PC-9 (cell line): Measurements from ENCODE around the gene ZNF236.

Source experiments
- EZH2 ChIP-seq: fragments of 200-600 bp; sonication (generic); IDR thresholded peaks from 2 replicates; pipeline ENCODE4 v1.8.0; 2017; ENCODE audit warnings: antibody characterized with exemption, low read depth
- TF ChIP-seq, protein P1 (sequence below): fragments of 200-600 bp; sonication (generic); conservative IDR thresholded peaks from 2 replicates; pipeline ENCODE4 v1.6.1; 2017; ENCODE audit warnings: mixed run types, antibody characterized with exemption, mild to moderate bottlenecking, moderate library complexity

DNA sequence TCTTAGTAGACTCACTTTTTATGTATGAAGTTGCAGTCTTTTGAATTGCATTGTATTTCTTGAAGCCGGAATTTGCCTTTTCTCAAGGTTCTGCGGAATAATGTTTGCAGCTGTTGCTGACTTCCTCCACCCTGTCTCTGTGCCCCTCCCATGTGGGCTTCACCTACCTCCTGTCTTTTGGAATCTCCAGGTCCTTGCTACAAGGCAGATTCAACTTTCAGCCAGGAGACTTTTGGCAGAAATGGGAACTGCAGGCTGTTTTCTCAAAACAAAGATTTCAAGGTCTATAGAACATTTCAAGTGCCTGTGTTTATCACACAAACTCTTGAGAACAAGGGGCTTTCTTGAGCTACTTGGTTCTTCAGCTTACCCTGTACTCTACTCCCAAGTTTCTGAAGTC lies 25.6 kb downstream of the ZNF236 start:
- TF ChIP-seq, protein P1, sequence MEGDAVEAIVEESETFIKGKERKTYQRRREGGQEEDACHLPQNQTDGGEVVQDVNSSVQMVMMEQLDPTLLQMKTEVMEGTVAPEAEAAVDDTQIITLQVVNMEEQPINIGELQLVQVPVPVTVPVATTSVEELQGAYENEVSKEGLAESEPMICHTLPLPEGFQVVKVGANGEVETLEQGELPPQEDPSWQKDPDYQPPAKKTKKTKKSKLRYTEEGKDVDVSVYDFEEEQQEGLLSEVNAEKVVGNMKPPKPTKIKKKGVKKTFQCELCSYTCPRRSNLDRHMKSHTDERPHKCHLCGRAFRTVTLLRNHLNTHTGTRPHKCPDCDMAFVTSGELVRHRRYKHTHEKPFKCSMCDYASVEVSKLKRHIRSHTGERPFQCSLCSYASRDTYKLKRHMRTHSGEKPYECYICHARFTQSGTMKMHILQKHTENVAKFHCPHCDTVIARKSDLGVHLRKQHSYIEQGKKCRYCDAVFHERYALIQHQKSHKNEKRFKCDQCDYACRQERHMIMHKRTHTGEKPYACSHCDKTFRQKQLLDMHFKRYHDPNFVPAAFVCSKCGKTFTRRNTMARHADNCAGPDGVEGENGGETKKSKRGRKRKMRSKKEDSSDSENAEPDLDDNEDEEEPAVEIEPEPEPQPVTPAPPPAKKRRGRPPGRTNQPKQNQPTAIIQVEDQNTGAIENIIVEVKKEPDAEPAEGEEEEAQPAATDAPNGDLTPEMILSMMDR: peak; percentile 36; the same call in 1 of the 2 replicates
- no peak for TF ChIP-seq EZH2
